ENCODE measurements around the gene SLC45A2.

DNA sequence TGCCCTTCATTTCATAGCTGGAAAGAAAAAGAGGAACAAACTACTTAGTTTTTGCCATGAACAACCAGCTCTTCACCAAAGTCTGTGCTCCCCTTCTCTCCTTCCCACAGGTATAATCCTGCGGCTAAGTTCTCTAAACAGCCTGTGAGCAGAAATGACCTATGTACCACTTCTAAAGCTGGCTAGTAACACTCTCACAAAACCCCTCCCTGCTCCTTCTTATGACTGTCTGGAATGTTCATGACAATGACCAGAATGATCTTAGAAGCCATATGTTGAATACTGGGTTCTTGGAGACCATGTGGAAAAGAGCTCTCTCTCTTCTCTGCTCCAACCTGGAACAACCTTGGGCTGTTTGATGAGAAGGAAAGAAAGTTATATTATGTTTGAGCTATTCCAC lies 36.2 kb upstream of the SLC45A2 start:
- TF ChIP-seq CTCF (IDR thresholded peaks at IDR 0.05) (no peak), ZFX (IDR thresholded peaks at IDR 0.05; ENCODE audit: borderline replicate concordance) (no peak)
